HL-60 (cell line): ENCODE results near the gene TMPO.
A peak's percentile ranks its signal among the peaks of the same experiment; 100 is the strongest.
"Not testable (repeated sequence)": the region's sequence is repeated elsewhere in the genome, so short reads cannot be mapped to it uniquely, and the experiment has no call there.

Experiments
- DNase-seq, 2 experiments: peaks; one replicate each; pipeline ENCODE4 v3.0.0-alpha.2; 2010 to 2020; ENCODE audit warnings: low read depth in 1 of 2, low spot score in 1 of 2
- H3K27ac ChIP-seq: fragments of 250-450 bp; sonication (Bioruptor Pico); replicated peaks from 2 replicates; pipeline ENCODE4 v1.5.1; 2020; ENCODE audit warnings: mild to moderate bottlenecking, moderate library complexity
- H3K27me3 ChIP-seq: fragments of 250-450 bp; sonication (Bioruptor Pico); 2 replicates; pipeline ENCODE4 v1.5.1; 2021; ENCODE audit warnings: mild to moderate bottlenecking, moderate library complexity; ENCODE audit not compliant: insufficient read depth, poor library complexity, severe bottlenecking
- H3K4me3 ChIP-seq: replicated peaks from 2 replicates; pipeline ENCODE4 v1.5.1; 2011; ENCODE audit warnings: mild to moderate bottlenecking, control low read depth, low read length; ENCODE audit not compliant: insufficient read depth
- GABPA ChIP-seq: IDR thresholded peaks from 2 replicates; pipeline ENCODE4 v1.6.1; 2012; ENCODE audit warnings: low read depth
- POLR2AphosphoS5 ChIP-seq: IDR thresholded peaks from 2 replicates; pipeline ENCODE4 v1.6.1; 2012; ENCODE audit warnings: low read depth
- SPI1 ChIP-seq: IDR thresholded peaks from 2 replicates; pipeline ENCODE4 v1.6.1; 2012; ENCODE audit warnings: low read depth, mild to moderate bottlenecking, borderline replicate concordance
- TF ChIP-seq, protein P1 (sequence below): IDR thresholded peaks from 2 replicates; pipeline ENCODE4 v1.6.1; 2012; ENCODE audit warnings: low read depth; ENCODE audit not compliant: insufficient replicate concordance
- TF ChIP-seq, protein P2 (sequence below): IDR thresholded peaks from one replicate; pipeline ENCODE4 v1.5.1; 2011; ENCODE audit warnings: low read length, control low read depth, inconsistent platforms; ENCODE audit not compliant: insufficient read depth

The TMPO gene

DNA sequence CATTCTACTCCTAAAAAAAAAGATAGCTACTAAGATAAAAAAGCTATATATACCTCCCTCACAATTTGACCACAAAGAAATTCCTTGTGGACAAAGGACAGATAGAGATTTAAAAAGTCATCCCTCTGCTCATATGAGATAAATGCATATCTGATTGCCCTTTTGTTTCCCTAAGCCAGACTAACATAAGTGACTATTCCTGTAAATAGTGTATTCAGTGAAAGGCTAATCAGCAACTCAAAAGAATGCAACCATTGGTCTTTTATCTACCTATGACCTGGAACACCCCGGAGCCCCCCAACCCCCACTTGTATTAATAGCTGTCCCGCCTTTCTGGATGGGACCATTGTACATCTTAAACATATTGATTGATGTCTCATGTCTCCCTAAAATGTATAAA is 6.3 kb upstream of the TMPO start:
- Histone ChIP-seq H3K27me3 (no peaks in the 10 kb centered on the region), H3K27ac (no peak overlapping the region), H3K4me3 (no peak overlapping the region)
- no peak for DNase-seq
- TF ChIP-seq GABPA (no peak), POLR2AphosphoS5 (no peak), SPI1 (no peak)
- TF ChIP-seq, protein P1, sequence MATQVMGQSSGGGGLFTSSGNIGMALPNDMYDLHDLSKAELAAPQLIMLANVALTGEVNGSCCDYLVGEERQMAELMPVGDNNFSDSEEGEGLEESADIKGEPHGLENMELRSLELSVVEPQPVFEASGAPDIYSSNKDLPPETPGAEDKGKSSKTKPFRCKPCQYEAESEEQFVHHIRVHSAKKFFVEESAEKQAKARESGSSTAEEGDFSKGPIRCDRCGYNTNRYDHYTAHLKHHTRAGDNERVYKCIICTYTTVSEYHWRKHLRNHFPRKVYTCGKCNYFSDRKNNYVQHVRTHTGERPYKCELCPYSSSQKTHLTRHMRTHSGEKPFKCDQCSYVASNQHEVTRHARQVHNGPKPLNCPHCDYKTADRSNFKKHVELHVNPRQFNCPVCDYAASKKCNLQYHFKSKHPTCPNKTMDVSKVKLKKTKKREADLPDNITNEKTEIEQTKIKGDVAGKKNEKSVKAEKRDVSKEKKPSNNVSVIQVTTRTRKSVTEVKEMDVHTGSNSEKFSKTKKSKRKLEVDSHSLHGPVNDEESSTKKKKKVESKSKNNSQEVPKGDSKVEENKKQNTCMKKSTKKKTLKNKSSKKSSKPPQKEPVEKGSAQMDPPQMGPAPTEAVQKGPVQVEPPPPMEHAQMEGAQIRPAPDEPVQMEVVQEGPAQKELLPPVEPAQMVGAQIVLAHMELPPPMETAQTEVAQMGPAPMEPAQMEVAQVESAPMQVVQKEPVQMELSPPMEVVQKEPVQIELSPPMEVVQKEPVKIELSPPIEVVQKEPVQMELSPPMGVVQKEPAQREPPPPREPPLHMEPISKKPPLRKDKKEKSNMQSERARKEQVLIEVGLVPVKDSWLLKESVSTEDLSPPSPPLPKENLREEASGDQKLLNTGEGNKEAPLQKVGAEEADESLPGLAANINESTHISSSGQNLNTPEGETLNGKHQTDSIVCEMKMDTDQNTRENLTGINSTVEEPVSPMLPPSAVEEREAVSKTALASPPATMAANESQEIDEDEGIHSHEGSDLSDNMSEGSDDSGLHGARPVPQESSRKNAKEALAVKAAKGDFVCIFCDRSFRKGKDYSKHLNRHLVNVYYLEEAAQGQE, result no peak
- TF ChIP-seq, protein P2, sequence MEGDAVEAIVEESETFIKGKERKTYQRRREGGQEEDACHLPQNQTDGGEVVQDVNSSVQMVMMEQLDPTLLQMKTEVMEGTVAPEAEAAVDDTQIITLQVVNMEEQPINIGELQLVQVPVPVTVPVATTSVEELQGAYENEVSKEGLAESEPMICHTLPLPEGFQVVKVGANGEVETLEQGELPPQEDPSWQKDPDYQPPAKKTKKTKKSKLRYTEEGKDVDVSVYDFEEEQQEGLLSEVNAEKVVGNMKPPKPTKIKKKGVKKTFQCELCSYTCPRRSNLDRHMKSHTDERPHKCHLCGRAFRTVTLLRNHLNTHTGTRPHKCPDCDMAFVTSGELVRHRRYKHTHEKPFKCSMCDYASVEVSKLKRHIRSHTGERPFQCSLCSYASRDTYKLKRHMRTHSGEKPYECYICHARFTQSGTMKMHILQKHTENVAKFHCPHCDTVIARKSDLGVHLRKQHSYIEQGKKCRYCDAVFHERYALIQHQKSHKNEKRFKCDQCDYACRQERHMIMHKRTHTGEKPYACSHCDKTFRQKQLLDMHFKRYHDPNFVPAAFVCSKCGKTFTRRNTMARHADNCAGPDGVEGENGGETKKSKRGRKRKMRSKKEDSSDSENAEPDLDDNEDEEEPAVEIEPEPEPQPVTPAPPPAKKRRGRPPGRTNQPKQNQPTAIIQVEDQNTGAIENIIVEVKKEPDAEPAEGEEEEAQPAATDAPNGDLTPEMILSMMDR, result no peak

DNA sequence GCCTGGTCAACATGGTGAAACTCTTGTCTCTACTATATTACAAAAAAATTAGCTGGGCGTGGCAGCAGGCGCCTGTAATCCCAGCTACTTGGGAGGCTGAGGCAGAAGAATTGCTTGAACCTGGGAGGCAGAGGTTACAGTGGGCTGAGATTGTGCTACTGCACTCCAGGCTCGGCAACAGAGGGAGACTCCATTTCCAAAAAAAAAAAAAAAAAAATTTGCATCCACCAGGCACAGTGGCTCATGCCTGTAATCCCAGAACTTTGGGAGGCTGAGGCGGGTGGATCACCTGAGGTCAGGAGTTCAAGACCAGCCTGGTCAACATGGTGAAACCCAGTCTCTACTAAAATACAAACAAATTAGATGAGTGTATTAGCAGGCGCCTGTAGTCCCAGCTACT is 3.6 kb upstream of the TMPO start:
- H3K27ac ChIP-seq, DNase-seq, H3K4me3 ChIP-seq, H3K27me3 ChIP-seq: not testable (repeated sequence)

DNA sequence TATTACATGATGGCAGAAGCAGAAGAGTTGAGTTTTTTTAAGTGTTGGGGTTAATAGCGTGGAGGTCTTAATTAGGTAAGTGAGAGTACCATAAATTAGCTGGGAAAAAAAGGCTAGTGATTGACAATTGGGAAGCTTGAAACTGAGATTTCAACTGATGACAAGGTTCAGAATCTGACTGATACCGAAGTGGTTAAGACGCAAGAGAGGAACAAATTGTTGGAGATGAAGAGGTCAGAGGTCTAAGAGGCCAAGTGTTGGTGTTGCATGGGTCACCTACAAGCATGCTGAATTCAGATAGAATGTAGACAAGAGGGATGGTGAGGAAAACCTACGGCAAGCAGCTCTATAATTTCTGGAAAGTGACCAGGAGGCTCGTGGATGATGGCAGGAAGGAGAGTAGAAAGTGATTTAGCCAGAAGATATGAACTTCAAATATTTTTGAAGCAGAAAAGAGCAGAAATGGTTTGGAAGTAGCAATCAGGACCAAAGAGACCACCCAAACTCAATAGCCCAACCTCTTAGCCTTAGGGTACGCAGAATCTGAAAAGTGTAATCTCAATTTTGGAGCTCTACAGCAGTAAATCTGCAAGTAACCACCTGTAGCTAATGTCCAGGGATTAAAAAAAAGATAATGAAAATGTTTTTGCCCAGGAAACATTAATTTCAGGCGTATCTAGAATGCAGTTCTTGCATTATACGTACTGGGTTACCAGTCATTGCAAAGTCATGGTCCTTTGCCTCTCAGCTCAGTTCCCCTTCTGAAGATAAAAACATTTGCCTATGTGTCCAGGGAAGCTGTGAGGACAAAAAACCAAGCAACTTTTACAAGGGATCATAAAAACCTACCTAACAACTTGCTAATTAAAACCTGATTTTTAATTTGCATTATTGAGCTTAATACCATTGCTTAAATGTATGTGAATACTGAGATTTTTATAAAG is 1.7 kb upstream of the TMPO start:
- DNase-seq, result peak in 1 of 2 experiments; percentile 58
- no peak overlapping the region for H3K4me3 ChIP-seq
- no peaks in the 10 kb centered on the region for H3K27me3 ChIP-seq
- no peak for TF ChIP-seq GABPA
- peak; percentile 77 for TF ChIP-seq SPI1
- peak overlapping the region; percentile 100 for H3K27ac ChIP-seq

DNA sequence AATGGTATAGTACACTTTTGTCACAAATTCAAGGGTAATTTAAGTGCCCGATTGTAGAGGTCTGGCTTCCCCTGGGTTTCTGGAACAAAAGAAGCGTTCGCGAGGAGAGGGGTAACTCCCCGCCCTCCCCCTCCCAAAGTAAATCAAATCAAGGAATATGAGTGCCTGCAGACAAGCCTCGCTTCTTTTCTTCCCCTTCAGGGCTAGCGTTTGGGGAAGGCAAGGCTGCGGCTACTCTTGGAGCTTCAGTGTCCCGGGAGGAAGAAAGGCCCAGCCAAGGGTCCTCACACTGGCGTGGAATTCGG is 456 bp upstream of the TMPO start:
- Histone ChIP-seq H3K27ac (peak overlapping the region; percentile 100), H3K27me3 (no peaks in the 10 kb centered on the region), H3K4me3 (peak overlapping the region; percentile 74)
- DNase-seq, result no peak
- TF ChIP-seq GABPA, result no peak
- no peak for TF ChIP-seq POLR2AphosphoS5
- TF ChIP-seq, protein P1, result no peak
- TF ChIP-seq, protein P2, result no peak
- TF ChIP-seq SPI1, result no peak
